Spleen (tissue), 11 donors: Measurements from ENCODE around the gene HSPA9. TPM values are rescaled to one million over a fixed set of nuclear protein-coding genes. Genes with fewer than 3 reads are reported as not detected.

Experiments used
- DNase-seq: peaks from one replicate; pipeline ENCODE4 v3.0.0-alpha.2; 2020
- H3K27ac ChIP-seq, 8 donors: fragments of 200-600 bp; sonication (generic) in 7 of 8; 1 replicate in 4 of 8; 2 replicates in 4 of 8; pipeline versions ENCODE4 v1.5.0 to v1.8.0; 2016 to 2021; ENCODE audit warnings: inconsistent platforms in 4 of 8, mild to moderate bottlenecking in 4 of 8, moderate library complexity in 1 of 8
- H3K27me3 ChIP-seq, 7 donors: fragments of 200-600 bp; sonication (generic) in 6 of 7; replicated peaks in 1 of 7; 1 replicate in 4 of 7; 2 replicates in 3 of 7; pipeline versions ENCODE4 v1.5.0 to v1.8.0; 2016 to 2021; ENCODE audit warnings: inconsistent platforms in 3 of 7, mild to moderate bottlenecking in 1 of 7
- H3K36me3 ChIP-seq, 6 donors: fragments of 200-600 bp; sonication (generic) in 5 of 6; 1 replicate in 4 of 6; 2 replicates in 2 of 6; pipeline versions ENCODE4 v1.5.0 to v1.8.0; 2016 to 2021; ENCODE audit warnings: inconsistent platforms in 2 of 6
- H3K4me1 ChIP-seq, 6 donors: fragments of 200-600 bp; sonication (generic) in 5 of 6; 1 replicate in 3 of 6; 2 replicates in 3 of 6; pipeline versions ENCODE4 v1.5.0 to v1.8.0; 2016 to 2021; ENCODE audit warnings: inconsistent platforms in 3 of 6
- H3K4me3 ChIP-seq, 8 donors: fragments of 200-600 bp; sonication (generic) in 7 of 8; 1 replicate in 4 of 8; 2 replicates in 4 of 8; pipeline versions ENCODE4 v1.5.0 to v1.8.0; 2016 to 2021; ENCODE audit warnings: inconsistent platforms in 4 of 8, mild to moderate bottlenecking in 4 of 8, moderate library complexity in 2 of 8
- H3K9me3 ChIP-seq, 8 donors: fragments of 200-600 bp; sonication (generic) in 7 of 8; 1 replicate in 4 of 8; 2 replicates in 4 of 8; pipeline versions ENCODE4 v1.5.0 to v1.8.0; 2016 to 2021; ENCODE audit warnings: inconsistent platforms in 4 of 8
- POLR2A ChIP-seq, 3 donors: fragments of 450-650 bp; IDR thresholded peaks; one replicate each; pipeline ENCODE4 v1.5.1; 2017; ENCODE audit warnings: antibody characterized with exemption in 3 of 3, mild to moderate bottlenecking in 1 of 3
- POLR2AphosphoS5 ChIP-seq, 3 donors: sonication (generic); formaldehyde crosslinking; IDR thresholded peaks; one replicate each; pipeline ENCODE4 v1.5.1; 2017; ENCODE audit warnings: antibody characterized with exemption in 3 of 3
- WGBS, 5 donors: extraction: QIAGEN DNeasy Blood & Tissue Kit in 3 of 5; methylation state at CpG; one replicate each; pipeline versions ENCODE4 v1.1.5 to v1.1.7; 2013 to 2018; 5-methylcytosine and 5-hydroxymethylcytosine counted together
- intact Hi-C: fragments of 100-400 bp; cut with DNase I; formaldehyde crosslinking; loops from one replicate; pipeline ENCODE4 v1.15.0; 2023; ENCODE audit warnings: low total_unique reads
- polyA plus RNA-seq, 3 donors: library from polyadenylated mRNA; stranded (reverse); fragments of 200-250 nt; gene quantifications; one replicate each; pipeline ENCODE4 v1.2.1, GENCODE V29; 2013
- total RNA-seq, 7 donors: library from RNA; depleted of rRNA in 3 of 7; stranded (reverse); fragments of >200 nt in 3 of 7; fragmentation: NEBNext Ultra II Directional in 4 of 7; extraction: Animal tissue kit (Norgen Biotek cat#: 25700) in 4 of 7; gene quantifications; one replicate each; pipeline versions ENCODE4 v1.1.0 to v1.2.1, GENCODE V29; 2016 to 2021
- TF ChIP-seq, protein P1 (sequence below), 11 experiments: fragments of 200-600 bp in 7 of 11; fragments of 450-650 bp in 4 of 11; sonication (generic) in 4 of 11; IDR thresholded peaks in 8 of 11; conservative IDR thresholded peaks in 3 of 11; 1 replicate in 7 of 11; 2 replicates in 4 of 11; pipeline versions ENCODE4 v1.4.0 to v1.8.0; 2016 to 2021; ENCODE audit warnings: antibody characterized with exemption in 11 of 11, inconsistent platforms in 4 of 11, mild to moderate bottlenecking in 1 of 11
- donor health status: healthy with polysubstance abuse.
- donor health status: DM: no; HTN: no; CAD: no; lungs with moderate emphysema.
- donor health status: DM: no; HTN: no; CAD: no.
- donor health status: Bipolar disorder and iron deficiency.
- donor health status: healthy.
- donor health status: DM: no; HTN: no; CAD: no.
- donor health status: DM: yes; HTN: yes; CAD: no.

The HSPA9 gene
- total and polyA plus RNA-seq, 10 donors: 50.4 to 187 (median 140) TPM

DNA sequence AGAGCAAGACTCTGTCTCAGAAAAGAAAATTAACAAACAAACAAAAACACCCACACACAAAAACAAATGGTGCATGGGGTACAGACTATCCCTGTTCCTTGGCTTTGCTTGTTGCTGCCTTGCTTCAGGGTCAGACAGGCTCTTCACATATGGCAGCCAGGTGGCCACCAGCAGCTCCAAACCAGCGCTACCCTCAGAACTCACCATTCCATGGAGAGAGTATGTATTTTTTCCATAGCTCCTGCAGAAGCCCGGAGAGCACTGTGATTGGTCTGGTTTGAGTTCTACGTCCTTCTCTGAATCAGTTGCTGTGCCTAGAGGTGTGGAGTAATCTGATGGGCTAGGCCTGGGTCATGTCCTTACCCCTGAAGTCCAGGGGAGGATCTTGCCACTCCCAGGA is 25.2 kb upstream of the HSPA9 start:
- Histone ChIP-seq H3K4me1 (peaks cover 9 to 32% (median 26%) of the 10 kb centered on the region in 6 donors), H3K4me3 (no peak overlapping the region), H3K27me3 (peaks cover 0 to 7% (median 0%) of the 10 kb centered on the region in 7 donors), H3K9me3 (no peaks in the 10 kb centered on the region), H3K27ac (no peak overlapping the region), H3K36me3 (no peaks in the 10 kb centered on the region)
- no peak for DNase-seq
- 91 to 99% (median 96%) methylated on average over 3 of the region's 3 CpGs for WGBS, 5 donors
- no peak for TF ChIP-seq POLR2A (IDR thresholded peaks at IDR 0.05)
- TF ChIP-seq POLR2AphosphoS5 (IDR thresholded peaks at IDR 0.05): no peak
- TF ChIP-seq, protein P1, sequence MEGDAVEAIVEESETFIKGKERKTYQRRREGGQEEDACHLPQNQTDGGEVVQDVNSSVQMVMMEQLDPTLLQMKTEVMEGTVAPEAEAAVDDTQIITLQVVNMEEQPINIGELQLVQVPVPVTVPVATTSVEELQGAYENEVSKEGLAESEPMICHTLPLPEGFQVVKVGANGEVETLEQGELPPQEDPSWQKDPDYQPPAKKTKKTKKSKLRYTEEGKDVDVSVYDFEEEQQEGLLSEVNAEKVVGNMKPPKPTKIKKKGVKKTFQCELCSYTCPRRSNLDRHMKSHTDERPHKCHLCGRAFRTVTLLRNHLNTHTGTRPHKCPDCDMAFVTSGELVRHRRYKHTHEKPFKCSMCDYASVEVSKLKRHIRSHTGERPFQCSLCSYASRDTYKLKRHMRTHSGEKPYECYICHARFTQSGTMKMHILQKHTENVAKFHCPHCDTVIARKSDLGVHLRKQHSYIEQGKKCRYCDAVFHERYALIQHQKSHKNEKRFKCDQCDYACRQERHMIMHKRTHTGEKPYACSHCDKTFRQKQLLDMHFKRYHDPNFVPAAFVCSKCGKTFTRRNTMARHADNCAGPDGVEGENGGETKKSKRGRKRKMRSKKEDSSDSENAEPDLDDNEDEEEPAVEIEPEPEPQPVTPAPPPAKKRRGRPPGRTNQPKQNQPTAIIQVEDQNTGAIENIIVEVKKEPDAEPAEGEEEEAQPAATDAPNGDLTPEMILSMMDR (IDR thresholded peaks at IDR 0.05 in 8 of 11, conservative IDR thresholded peaks at IDR 0.05 in 3 of 11): no peak
- intact Hi-C loops: no loop called here

DNA sequence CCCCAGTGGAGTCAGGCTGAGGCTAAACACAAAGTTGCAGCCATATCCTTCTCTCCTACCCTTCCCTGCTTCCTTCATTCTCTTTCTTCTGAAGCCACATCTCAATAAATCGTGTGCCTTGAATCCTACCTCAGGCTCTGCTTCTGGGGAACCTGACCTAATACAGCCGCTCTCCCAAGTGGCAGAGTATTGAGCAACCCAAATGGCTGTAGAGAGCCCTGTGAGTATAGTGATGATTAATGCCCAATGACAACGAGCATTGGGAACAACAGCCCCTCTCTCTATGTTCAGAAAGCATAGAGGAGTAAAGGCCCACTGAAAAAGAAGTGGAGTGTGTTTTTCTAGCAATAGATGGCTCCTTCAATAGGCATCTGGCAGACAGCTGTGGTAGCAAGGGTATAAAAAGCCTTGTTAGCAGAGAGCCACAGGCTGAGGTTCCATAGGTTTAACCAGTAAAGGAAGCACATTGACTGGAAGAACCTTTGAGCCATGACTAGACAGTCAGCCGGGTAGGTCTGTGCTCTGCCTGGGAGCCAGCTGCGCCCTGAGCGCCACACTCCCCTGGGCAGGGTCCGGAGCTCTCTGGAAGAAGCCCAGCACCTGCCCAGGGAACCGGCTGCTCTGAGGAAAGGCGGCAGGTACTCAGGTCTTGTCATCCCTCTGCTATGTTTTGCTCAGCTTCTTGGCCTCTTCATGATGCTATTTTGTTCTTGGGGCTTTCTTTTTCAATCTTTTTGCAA is 22.6 kb upstream of the HSPA9 start:
- 87 to 93% (median 91%) methylated on average over 9 of the region's 9 CpGs for WGBS, 5 donors
- H3K4me3 ChIP-seq: no peak overlapping the region
- DNase-seq: no peak

DNA sequence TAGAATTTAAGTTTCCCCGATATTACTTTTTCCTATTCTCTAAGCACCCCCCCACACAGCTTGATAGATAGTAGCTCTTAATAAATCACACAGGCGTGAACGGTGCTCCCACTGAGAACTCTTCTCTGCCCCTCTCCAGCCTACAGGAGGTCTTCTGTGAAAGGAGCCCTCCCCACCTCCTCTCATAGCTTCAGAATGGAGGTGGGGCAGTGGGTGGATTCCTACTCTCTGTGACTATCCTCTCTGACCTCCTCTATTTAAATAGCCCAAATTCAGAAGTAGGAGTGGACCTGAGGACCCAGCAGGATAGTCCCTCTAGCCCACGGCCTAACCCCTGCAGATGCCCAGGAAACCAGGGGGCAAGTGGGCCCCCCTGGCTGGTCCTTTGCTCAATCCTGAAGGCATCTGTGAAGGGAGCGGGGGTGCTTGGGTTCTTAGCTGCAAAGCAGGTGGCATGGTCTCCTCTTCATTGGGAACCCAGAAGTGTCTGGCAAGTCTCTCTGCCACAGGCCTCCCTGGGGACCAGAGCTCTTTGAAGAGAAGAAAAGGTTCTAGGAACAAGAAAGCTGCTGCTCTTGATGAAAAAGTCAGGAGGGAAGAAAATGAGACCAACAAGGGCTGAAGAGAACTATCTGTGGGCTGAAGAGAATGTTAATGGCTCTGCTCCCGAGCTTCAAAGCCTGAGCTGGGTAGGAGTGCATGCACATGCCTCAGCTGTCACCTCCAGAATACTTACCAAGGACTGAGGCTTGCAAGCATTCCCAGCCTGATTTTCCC is 21.1 kb upstream of the HSPA9 start:
- intact Hi-C loops: no loop called here
- Histone ChIP-seq H3K27me3 (peaks cover 0 to 7% (median 0%) of the 10 kb centered on the region in 7 donors), H3K36me3 (no peaks in the 10 kb centered on the region), H3K4me1 (no peaks in the 10 kb centered on the region), H3K27ac (no peak overlapping the region), H3K9me3 (no peaks in the 10 kb centered on the region), H3K4me3 (no peak overlapping the region)
- WGBS, 5 donors: 70 to 86% (median 77%) methylated on average over 6 of the region's 6 CpGs
- DNase-seq: no peak
- TF ChIP-seq POLR2AphosphoS5 (IDR thresholded peaks at IDR 0.05): no peak
- no peak for TF ChIP-seq POLR2A (IDR thresholded peaks at IDR 0.05)
- TF ChIP-seq, protein P1 (IDR thresholded peaks at IDR 0.05 in 8 of 11, conservative IDR thresholded peaks at IDR 0.05 in 3 of 11): no peak

More for the DNA sequence above, 22.6 kb upstream of the HSPA9 start:
- H3K4me1 ChIP-seq: peaks cover 0 to 7% (median 2%) of the 10 kb centered on the region in 6 donors
- peaks cover 0 to 7% (median 0%) of the 10 kb centered on the region in 7 donors for H3K27me3 ChIP-seq
- H3K36me3 ChIP-seq: no peaks in the 10 kb centered on the region
- TF ChIP-seq, protein P1 (IDR thresholded peaks at IDR 0.05 in 8 of 11, conservative IDR thresholded peaks at IDR 0.05 in 3 of 11): no peak
- TF ChIP-seq POLR2A (IDR thresholded peaks at IDR 0.05) (no peak), POLR2AphosphoS5 (IDR thresholded peaks at IDR 0.05) (no peak)
- H3K27ac ChIP-seq: no peak overlapping the region
- no peaks in the 10 kb centered on the region for H3K9me3 ChIP-seq
- intact Hi-C loops: no loop called here
